ENCODE data around the gene CLDN9.

DNA sequence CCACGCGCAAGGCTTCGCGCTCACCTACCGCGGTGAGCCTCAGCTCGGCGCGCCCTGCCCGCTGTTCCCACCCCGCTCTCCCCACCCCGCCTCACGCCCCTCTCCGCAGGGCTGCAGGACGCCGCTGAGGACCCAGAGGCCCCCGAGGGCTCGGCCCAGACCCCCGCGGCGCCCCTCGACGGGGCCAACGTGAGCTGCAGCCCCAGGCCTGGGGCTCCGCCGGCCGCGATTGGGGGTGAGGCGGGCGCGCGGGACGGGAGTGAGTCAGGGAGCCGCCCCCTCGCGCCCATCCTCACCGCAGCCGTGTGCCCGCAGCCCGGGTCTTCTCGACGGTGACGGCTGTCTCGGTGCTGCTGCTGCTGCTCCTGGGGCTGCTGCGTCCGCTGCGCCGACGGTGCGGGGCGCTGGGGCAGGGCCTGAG, 45.5 kb upstream of the CLDN9 start:
- TF ChIP-seq, protein P1, sequence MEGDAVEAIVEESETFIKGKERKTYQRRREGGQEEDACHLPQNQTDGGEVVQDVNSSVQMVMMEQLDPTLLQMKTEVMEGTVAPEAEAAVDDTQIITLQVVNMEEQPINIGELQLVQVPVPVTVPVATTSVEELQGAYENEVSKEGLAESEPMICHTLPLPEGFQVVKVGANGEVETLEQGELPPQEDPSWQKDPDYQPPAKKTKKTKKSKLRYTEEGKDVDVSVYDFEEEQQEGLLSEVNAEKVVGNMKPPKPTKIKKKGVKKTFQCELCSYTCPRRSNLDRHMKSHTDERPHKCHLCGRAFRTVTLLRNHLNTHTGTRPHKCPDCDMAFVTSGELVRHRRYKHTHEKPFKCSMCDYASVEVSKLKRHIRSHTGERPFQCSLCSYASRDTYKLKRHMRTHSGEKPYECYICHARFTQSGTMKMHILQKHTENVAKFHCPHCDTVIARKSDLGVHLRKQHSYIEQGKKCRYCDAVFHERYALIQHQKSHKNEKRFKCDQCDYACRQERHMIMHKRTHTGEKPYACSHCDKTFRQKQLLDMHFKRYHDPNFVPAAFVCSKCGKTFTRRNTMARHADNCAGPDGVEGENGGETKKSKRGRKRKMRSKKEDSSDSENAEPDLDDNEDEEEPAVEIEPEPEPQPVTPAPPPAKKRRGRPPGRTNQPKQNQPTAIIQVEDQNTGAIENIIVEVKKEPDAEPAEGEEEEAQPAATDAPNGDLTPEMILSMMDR (IDR thresholded peaks at IDR 0.05; ENCODE audit: low read depth, low read length, missing input control): no peak
- TF ChIP-seq, protein P2, sequence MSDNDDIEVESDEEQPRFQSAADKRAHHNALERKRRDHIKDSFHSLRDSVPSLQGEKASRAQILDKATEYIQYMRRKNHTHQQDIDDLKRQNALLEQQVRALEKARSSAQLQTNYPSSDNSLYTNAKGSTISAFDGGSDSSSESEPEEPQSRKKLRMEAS (IDR thresholded peaks at IDR 0.05): no peak
- no peak for TF ChIP-seq JUND (IDR thresholded peaks at IDR 0.05)
- TF ChIP-seq RAD21 (IDR thresholded peaks at IDR 0.05): no peak

All from liver (tissue), 3 donors.